GM21737 (cell line): Measurements from ENCODE around the gene C22orf31.

Experiments used
- ATAC-seq: cut with Tn5 transposase; IDR thresholded peaks from one replicate; pipeline ENCODE4 v1.9.1; 2021; ENCODE audit warnings: mild to moderate bottlenecking, moderate library complexity; ENCODE audit not compliant: unreplicated experiment

Gene C22orf31

DNA sequence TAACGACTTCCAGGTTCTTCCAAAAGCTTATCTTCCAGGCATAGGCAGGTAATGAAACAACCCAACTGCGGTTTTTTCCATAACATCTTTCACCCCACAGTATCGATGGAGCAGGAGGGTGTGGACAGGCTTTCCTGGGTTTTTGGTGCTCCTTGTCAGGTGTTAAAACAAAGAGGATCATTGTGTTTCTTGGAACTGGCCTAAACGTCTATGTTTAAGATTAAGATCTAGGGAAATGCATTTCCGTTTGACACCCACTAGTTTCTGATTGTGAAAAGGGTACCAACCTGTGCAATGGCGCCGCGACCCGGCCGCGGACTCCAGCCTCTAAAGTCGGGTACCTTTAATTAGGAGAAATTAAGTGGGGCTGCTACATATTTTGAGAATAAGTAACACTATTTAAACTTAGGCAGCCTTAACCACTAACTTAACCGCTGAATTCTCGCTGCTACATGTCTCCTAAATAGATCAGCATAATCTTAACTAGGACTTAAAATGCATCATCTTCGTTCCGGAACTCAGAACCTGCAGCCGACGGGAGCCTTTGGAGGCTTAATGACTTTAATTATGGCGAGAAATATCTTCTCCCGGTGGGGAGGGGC is 31.5 kb downstream of the C22orf31 start:
- ATAC-seq: no peak

DNA sequence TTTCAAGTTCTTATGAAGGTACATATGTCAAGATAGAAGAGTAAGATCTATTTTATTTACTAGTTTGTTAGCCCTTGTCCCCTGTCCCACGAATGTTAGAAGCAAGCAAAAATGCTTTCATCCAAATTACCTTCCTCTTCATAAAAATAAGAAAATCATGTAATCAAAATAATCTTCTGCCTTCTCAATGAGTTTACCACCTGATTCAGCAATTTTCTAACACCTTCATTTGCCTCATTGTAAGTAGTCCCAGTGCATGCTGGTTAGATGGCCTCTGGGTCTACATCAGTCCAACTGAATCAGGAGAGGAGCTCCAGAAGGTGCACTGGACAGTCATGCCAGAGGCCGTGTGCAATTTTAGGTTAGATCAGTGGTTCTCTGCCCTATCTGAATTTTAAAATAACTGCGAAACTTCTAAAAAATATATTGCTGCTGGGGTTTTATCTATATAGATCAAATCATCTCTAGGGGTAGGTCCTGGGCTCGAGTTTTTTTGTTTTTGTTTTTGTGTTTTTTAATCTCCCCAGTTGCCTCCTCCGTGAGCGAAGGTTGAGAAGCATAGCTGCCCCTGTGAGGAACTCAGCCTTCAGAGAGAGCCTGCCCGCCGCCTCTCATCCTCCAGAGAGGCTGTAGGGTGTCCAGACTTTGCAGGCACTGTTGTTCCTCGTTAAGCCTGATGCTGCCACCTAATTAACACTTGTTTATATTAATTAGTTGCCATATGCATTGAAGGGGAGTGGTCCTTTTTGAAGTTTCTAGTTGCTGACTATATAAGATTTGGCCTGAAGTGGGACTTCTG is 32.2 kb downstream of the C22orf31 start:
- ATAC-seq: no peak

DNA sequence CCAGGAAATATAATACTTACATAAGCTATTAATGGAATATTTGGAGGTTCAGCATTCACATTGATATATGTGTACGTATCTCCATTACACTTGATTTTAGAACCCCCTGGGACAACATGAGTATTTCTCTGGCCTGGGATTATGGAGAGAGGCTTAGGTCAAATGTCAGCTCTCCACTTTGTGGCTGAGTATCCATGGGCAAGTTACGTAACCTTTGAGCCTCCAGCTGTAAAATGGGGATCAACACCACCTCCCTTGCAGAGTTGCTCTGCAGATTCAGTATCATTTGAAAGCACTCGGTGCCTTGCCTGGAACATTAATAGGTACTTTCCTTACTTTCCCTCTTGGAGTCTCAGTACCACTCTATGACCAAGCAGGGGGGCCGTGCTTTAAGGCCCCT is 33.2 kb downstream of the C22orf31 start:
- no peak for ATAC-seq

DNA sequence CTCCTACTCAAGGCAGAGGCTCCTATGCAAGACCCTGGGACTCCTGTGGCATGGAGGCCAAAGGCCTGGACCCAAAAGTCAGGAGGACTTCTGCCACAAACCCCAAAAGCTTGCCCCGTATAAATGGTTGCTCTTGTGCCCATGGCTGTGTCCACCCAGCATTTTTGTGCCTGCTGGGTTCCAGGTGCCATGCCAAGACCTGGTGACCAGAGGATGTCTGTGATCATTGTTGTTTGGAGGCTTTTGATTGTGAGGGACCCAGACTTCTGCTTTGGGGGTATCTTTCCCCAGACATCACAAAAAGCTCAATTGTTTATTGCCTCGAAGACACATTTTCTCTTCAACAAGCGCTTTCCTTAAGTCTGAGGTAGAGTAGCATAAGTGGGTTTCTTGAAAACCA is 35.1 kb downstream of the C22orf31 start:
- ATAC-seq: no peak

DNA sequence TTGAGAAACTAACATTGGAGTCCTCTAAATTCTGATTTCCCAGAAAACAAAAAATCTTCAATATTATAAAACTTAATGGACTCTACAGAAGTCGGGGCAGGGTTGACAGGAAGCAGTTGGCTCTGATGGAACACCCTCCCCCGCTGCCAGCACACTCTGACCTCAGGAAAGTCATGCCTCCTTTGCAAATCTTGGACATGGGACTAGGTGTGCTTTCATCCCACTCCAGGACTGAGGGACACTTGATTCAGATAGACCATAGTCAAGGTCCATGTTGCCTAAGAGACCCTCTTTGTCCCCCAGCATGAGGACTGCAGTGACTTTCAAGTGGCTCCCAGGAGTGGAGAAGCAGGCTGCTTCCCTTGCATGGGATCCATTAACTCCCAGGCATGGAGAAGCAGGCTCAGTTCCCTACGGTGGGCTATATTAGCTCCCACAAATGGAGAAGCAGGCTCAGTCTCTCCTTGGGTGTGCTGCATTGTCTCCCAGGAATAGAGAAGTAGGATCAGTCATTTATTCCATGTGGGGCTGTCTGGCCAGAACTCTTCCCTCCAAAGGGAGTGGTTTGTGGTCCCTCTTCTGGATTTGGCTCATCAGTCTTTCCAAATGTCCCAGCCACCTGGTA is 38.3 kb downstream of the C22orf31 start:
- no peak for ATAC-seq

DNA sequence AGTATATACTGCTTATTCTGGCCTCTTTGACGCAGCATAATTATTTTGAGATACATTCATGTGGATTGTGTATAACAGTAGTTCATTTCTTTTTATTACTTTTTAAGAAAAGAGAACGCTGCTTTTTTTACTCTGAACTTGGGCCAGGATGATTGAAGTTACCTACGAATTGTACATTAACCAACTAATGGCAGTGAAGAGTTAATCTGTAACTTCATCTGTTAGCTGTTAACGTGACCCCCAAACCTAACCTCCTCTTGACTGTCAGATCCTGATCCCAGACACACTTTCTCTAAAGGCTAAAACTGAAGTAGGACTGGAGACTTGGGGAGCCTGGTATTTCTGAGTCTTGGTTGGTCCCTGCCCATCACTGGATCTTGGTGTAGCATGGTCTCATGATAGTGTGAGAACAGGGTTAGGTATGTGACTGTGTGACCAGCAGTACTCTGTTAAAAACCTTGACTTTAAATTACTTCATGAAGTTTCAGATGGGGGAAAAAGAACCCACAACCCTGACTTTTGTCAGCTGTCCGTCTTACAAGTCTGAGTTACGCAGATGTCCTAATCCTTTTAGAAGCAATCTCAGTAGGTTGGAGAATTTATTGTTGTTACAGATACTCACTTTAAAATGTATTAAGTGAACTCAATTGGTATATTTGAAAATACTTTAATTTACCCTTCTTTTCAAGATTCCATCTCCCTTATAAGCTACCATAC is 39.4 kb downstream of the C22orf31 start:
- no peak for ATAC-seq

DNA sequence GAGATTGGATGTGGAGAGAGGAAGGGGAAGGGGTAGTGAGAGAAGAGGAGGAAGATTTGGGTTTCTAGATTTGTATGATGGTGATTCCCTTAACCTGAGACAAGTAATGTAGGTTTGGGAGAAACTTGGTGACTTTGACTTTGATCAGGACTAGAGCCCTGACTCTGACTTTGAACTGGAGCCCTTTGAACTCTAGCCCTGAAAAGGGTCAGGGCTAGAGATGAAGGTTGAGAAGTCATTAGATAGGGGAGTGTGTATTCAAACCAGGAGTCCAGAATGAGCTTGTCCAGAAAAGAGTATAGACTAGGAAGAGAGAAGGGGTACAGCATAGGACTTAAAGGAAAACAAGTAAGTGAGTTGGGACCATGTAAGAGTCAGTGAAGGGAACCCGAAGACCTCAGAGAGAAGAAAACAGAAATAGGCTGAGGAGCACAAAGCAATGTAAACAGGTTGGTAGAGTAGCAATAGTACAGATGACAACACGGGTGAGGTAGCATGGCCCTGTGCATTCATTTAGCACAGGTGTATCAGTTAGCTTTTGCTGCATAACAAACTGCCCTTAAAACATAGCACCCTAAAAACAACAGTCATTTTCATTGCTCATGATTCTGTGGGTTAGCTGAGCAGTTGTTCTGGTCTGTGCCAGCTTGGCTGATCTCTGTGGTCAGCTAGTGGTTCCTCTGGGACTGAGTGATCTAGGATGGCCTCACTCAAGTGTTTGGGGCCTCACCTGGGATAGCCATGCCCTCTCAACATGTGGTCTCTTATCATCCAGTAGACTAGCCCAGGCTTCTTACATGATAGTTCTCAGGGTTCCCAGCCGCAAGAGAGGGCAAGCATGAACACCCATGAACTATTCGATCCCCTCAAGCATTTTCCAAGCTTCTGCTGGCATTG is 43.1 kb downstream of the C22orf31 start:
- no peak for ATAC-seq

DNA sequence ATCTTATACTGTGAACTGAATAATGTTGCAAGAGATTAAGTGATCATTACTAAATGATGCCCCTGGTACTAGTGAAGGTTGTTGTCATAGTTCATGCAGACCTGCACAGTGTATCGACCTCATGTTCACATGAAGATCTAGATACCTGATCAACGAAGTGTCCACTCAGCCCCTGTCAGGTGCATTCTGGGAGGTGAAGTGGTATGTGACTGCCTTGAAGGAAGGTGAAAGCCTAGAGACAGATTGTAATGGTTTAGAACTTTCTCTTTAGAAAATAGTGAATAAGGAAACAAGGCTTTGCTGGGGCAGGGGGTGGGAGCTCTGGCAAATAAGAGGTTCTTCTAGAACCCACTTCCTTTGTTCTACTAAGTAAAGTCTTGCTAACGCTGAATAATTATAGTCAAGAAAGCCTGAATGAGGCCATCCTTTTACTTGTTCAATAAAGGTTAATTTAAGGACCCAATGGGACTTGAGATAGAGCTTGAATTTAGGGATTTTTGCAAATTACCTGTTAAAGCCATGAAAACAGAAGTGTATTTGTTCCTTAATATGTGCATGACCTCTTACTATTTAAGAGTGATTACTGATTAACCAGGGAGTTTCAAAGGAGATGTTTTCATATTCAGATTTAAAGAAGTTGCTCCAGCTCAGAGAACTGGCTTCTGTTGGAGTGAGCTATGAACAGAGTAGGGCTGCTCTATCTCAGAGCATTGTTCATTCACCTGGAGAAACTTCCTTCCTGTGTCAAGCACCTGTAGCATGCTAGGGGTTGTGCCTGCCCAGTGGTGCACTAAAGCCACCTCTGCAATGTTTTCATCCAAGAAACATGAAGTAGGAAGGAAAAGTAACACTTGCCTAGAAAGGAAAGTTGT is 45.3 kb downstream of the C22orf31 start:
- no peak for ATAC-seq

DNA sequence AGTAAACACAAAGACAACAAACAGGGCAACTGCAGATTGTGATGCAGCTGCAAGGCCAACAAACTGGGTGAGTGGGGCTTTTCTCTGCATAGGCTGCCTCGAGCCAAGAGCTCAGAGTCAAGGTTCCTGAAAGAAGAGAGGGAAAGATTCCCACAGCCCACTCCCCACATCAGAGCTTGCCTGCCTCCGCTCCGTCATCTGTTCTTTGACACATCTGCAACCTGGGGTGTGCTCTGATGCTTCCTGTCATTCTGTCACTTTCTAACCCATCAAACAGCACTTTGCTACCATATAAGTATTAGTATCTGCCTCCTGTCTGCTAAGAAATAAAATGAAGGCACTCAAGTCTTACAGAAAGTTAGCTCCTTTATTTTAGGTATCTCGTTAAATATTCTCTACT is 46.9 kb downstream of the C22orf31 start:
- ATAC-seq: no peak

DNA sequence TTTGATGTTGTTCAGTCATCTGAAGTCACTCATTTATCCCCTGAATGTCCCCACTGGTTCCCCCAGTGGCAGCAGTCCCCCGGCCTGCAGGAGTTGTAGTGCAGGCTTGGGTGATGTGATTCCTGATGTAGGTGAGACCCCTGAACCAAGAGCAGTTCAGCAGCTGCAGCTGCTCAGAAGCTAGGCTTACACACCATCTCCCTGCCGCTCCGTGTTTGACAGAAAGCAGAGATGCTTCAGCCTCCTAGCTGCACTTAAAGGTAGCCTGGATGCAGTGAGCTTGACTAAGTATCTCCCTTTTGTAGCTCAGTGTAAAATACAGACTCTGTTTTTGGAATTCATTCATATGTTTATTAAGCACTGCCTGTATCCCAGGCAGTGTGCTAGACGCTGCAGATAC is 47.3 kb downstream of the C22orf31 start:
- ATAC-seq: no peak

DNA sequence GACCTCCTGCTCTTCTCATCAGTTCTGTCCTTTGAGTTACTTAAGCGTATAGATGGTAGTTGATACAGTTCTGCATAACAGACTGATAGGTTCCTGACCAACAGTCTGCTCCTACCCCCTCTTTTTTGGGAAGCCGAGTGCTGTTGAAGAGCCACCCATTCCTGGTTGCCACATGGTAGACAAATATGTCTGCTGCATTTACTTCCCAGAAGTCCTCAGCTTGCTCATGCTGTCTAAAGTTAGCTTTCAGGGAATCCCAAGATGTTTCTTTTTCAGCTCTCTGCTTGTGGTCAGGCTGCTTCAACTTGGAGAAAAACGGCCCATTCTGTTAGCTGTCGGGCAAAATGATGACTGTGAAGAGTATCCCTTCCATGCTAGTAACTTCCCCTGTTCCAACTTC is 48.7 kb downstream of the C22orf31 start:
- no peak for ATAC-seq

DNA sequence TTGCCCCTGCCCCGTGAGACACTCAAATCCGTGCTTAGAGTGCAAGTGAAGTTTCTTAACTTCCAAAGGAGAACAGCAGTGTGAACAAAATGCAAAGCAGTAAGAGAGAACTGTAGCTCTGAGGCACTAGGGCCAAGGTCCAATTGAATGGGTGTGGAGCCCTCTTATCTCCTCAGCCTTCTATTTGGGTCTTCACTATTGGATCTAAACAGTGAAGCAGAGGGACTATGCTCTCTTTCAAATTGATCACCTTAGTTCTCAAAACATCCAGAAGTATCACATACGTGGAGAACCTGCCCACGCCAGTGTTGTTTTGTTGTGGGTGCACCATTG is 49.6 kb downstream of the C22orf31 start:
- no peak for ATAC-seq

DNA sequence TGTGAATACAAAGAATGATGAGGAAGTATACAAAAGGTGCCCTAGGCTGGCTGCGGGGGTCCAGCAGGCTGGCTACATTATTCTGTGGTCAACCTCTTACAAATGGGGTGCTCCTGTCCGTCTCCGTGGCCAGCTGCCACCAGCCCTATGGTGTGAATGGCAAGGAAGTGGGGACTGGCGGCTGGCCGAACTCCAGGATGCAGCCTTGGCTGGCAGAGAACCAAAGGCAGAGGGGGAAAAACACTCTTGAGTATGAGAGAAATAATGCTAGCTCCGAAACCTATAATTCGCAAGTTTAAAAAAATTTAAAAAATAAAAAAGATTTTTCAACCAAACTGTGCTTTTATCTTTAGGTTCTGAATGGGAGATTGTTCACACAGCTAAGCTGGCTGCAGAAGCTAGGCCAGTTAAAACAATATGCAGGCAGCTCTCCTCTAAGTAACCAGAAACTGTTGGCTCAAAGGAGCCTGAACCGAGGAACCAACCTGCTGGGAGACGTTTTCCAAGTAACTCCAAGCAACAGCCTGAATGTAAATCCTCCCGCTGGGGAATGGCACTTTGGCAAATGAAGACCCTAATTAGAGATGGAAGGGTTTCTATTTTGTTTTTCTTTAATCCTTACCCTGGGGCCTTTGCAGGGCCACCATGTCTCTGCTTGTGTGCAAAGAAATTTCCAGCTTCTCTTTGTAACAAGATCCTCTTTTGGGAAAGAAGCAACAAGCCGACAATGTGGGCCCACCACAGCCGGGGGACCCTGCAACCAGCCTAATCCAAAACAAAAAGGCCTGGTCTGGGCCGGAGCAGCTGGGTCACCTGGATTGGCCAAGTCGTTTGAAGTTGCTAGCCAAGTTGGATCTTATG is 50.2 kb downstream of the C22orf31 start:
- no peak for ATAC-seq

DNA sequence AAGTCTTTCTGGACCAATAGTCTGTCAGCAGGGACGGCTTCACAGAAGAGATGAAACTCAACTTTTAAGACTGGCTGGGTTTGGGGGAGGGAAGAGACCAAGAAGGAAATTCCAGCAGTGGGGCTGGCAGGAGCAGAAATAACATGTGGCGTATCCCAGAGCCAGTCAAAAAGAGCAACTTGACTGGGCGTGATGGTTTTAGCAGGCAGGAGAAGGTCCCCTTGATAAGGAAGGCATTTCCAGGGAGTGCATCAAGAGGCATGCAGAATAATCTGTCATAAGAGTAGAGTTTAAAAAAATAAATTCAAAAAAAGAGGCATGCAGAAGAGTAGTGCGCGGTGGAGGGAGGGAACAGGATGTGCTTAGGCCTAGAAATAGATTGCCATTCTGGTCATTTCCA is 52.5 kb downstream of the C22orf31 start:
- no peak for ATAC-seq
